OCI-LY1 (cell line): ENCODE data around the gene XPR1.

ENCODE experiments used
- EZH2 ChIP-seq: fragments of 200-600 bp; sonication (generic), shearing (Covaris generic); IDR thresholded peaks from 2 replicates; pipeline ENCODE4 v1.8.0; 2017; ENCODE audit warnings: borderline replicate concordance, mixed run types, mild to moderate bottlenecking, antibody characterized with exemption, low read length, moderate library complexity, mixed read lengths
- TF ChIP-seq, protein P1 (sequence below): fragments of 200-600 bp; sonication (generic), shearing (Covaris generic); IDR thresholded peaks from 2 replicates; pipeline ENCODE4 v1.5.1; 2017; ENCODE audit warnings: mild to moderate bottlenecking, antibody characterized with exemption, low read length, moderate library complexity, mixed read lengths

DNA sequence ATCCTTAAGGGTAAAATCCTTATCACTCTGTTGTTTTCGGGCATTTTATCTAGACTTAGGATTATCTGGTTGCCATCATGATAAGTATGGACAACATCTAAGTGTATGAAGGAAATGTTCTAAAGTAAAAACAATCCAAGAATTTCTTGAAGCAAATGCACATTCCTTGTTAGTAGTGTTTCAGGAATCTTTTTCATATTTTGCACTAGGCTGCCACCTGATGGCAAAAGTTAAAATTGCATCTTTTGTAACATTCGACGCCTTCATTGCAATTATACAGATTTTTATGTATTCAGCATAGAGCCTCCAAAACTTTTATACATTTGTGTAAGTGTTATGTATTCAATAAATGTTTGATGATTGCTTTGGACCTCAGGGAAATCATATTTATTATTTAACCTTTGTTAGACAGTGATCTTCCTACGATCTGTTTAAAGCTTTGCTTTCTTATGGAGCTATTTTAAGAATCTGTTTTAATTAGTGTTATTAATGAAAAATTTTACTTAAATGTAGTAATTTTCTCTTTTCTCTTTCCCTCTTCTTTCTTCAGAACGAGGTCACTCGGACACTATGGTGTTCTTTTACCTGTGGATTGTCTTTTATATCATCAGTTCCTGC, 231.4 kb downstream of the XPR1 start:
- TF ChIP-seq, protein P1, sequence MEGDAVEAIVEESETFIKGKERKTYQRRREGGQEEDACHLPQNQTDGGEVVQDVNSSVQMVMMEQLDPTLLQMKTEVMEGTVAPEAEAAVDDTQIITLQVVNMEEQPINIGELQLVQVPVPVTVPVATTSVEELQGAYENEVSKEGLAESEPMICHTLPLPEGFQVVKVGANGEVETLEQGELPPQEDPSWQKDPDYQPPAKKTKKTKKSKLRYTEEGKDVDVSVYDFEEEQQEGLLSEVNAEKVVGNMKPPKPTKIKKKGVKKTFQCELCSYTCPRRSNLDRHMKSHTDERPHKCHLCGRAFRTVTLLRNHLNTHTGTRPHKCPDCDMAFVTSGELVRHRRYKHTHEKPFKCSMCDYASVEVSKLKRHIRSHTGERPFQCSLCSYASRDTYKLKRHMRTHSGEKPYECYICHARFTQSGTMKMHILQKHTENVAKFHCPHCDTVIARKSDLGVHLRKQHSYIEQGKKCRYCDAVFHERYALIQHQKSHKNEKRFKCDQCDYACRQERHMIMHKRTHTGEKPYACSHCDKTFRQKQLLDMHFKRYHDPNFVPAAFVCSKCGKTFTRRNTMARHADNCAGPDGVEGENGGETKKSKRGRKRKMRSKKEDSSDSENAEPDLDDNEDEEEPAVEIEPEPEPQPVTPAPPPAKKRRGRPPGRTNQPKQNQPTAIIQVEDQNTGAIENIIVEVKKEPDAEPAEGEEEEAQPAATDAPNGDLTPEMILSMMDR: peak; percentile 89
- TF ChIP-seq EZH2: no peak
